A673 (cell line): ENCODE measurements around the gene PBX1. TPM values are rescaled to one million over a fixed set of nuclear protein-coding genes. Genes with fewer than 3 reads are reported as not detected.

ENCODE experiments used
- BruUV-seq: library from RNA; stranded (reverse); fragments of 400-500 nt; replicated peaks from 2 replicates; lab custom pipeline; 2021; lab: Mats Ljungman, UMichigan
- CTCF ChIA-PET: fragments of 300-600 bp; sonication (Branson Sonifier 250); formaldehyde crosslinking; loops from one replicate; lab custom pipeline; 2022; ENCODE audit warnings: antibody characterized with exemption; lab: Charles Lee
- POLR2A ChIA-PET: fragments of 300-600 bp; sonication (Branson Sonifier 250); formaldehyde crosslinking; loops from one replicate; lab custom pipeline; 2022; ENCODE audit warnings: antibody characterized with exemption; ENCODE audit not compliant: low non-redundant PET; lab: Charles Lee
- DNase-seq: peaks from one replicate; pipeline ENCODE4 v3.0.0-alpha.2; 2015; ENCODE audit warnings: low spot score
- H3K27ac ChIP-seq: fragments of 200-600 bp; sonication (generic); 2 replicates; pipeline ENCODE4 v1.5.1; 2016; ENCODE audit warnings: mixed run types, low read depth, mild to moderate bottlenecking, mixed read lengths, antibody characterized with exemption, low read length; ENCODE audit not compliant: poor library complexity, severe bottlenecking
- H3K27me3 ChIP-seq: fragments of 200-600 bp; sonication (generic); replicated peaks from 2 replicates; pipeline ENCODE4 v1.6.1; 2017; ENCODE audit warnings: mixed run types, low read depth, mild to moderate bottlenecking, mixed read lengths, antibody characterized with exemption, low read length; ENCODE audit not compliant: insufficient read depth, poor library complexity
- H3K36me3 ChIP-seq: fragments of 200-600 bp; sonication (generic); 2 replicates; pipeline ENCODE4 v1.6.1; 2016; ENCODE audit warnings: mixed run types, mild to moderate bottlenecking, mixed read lengths, antibody characterized with exemption, low read length; ENCODE audit not compliant: insufficient read depth, poor library complexity, severe bottlenecking
- H3K4me1 ChIP-seq: fragments of 200-600 bp; sonication (generic); 2 replicates; pipeline ENCODE4 v1.6.1; 2017; ENCODE audit warnings: mixed run types, mild to moderate bottlenecking, mixed read lengths, antibody characterized with exemption, low read length; ENCODE audit not compliant: insufficient read depth, poor library complexity, severe bottlenecking
- H3K4me3 ChIP-seq: fragments of 200-600 bp; sonication (generic); 2 replicates; pipeline ENCODE4 v1.5.1; 2016; ENCODE audit warnings: low read depth, mixed run types, mild to moderate bottlenecking, mixed read lengths, low read length; ENCODE audit not compliant: poor library complexity, severe bottlenecking
- H3K9me3 ChIP-seq: fragments of 200-600 bp; sonication (generic); 2 replicates; pipeline ENCODE4 v1.6.1; 2016; ENCODE audit warnings: mixed run types, low read depth, mild to moderate bottlenecking, mixed read lengths, antibody characterized with exemption, low read length; ENCODE audit not compliant: poor library complexity, severe bottlenecking
- EZH2 ChIP-seq: fragments of 200-600 bp; sonication (generic); IDR thresholded peaks from 2 replicates; pipeline ENCODE4 v1.6.1; 2017; ENCODE audit warnings: borderline replicate concordance, low read depth, mild to moderate bottlenecking, mixed read lengths, antibody characterized with exemption, low read length; ENCODE audit not compliant: poor library complexity, severe bottlenecking
- intact Hi-C: fragments of 100-400 bp; cut with micrococcal nuclease; formaldehyde crosslinking; loops from one replicate; pipeline ENCODE4 v1.10.0; 2022; ENCODE audit not compliant: unreplicated experiment
- total RNA-seq: library from RNA; stranded (reverse); gene quantifications from 2 replicates; pipeline ENCODE4 v1.2.3, GENCODE V29; 2021
- TF ChIP-seq, protein P1 (sequence below): fragments of 300-800, 200-600 bp; sonication (generic); conservative IDR thresholded peaks from 2 replicates; pipeline ENCODE4 v1.5.1; 2017; ENCODE audit warnings: low read depth, mild to moderate bottlenecking, antibody characterized with exemption, low read length, moderate library complexity, mixed read lengths

The PBX1 gene
- total RNA-seq, 1 experiment from 2014 or later = 51.5 TPM

DNA sequence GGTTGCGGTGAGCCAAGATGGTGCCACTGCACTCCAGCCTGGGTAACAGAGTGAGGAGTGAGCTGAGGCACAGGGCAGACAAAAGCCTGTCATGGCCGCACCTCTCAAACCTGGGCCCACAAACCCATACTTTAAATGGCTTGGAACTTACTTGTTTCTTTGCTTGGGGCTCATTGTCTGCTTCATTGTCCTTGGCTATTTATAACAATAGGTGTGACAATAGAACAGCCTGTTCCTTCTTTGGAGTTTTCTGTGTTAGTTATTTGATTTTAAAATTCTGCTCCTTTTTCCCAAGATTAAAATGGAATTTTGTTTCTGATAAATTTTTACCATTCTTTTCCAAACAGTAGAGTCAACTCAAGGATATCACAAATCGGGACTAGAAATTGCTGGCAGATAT is 94.7 kb downstream of the PBX1 start:
- POLR2A ChIA-PET = no interaction called here
- intact Hi-C loops = no loop called here
- H3K36me3 ChIP-seq = no peaks in the 10 kb centered on the region
- TF ChIP-seq EZH2 = no peak
- TF ChIP-seq, protein P1, sequence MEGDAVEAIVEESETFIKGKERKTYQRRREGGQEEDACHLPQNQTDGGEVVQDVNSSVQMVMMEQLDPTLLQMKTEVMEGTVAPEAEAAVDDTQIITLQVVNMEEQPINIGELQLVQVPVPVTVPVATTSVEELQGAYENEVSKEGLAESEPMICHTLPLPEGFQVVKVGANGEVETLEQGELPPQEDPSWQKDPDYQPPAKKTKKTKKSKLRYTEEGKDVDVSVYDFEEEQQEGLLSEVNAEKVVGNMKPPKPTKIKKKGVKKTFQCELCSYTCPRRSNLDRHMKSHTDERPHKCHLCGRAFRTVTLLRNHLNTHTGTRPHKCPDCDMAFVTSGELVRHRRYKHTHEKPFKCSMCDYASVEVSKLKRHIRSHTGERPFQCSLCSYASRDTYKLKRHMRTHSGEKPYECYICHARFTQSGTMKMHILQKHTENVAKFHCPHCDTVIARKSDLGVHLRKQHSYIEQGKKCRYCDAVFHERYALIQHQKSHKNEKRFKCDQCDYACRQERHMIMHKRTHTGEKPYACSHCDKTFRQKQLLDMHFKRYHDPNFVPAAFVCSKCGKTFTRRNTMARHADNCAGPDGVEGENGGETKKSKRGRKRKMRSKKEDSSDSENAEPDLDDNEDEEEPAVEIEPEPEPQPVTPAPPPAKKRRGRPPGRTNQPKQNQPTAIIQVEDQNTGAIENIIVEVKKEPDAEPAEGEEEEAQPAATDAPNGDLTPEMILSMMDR = no peak
- no peak overlapping the region for H3K4me3 ChIP-seq
- no peaks in the 10 kb centered on the region for H3K27me3 ChIP-seq
- peaks cover 20% of the 10 kb centered on the region for H3K4me1 ChIP-seq
- no peaks in the 10 kb centered on the region for H3K9me3 ChIP-seq
- no peak for DNase-seq
- H3K27ac ChIP-seq = no peak overlapping the region
- BruUV-seq = no TSS peak
- CTCF ChIA-PET = no interaction called here

DNA sequence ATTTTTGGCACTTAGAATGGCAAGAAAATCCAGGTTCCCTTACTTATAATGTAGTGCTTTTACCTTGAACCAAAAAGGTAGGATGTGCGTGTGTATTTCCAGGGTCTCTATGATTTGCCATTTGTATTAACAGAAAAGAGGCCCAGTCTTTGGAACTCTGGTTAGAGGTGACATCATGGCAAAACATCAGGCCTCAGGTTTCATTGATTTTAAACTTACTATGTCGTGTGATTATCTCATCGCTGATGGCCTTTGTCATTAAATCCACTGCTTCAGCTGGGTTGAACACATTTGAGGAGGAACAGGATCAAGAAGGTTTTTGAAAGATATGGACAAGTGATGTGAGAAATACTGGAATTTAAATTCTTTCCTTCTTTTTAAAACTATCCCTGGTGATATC is 95.2 kb downstream of the PBX1 start:
- ChIA-PET CTCF (no interaction called here), POLR2A (no interaction called here)
- H3K4me3 ChIP-seq = no peak overlapping the region
- DNase-seq = no peak
- H3K27ac ChIP-seq = no peak overlapping the region
- intact Hi-C loops = no loop called here
- H3K36me3 ChIP-seq = no peaks in the 10 kb centered on the region
- H3K4me1 ChIP-seq = peaks cover 15% of the 10 kb centered on the region
- no peaks in the 10 kb centered on the region for H3K9me3 ChIP-seq
- TF ChIP-seq EZH2 = no peak
- TF ChIP-seq, protein P1 = no peak
- no TSS peak for BruUV-seq
- H3K27me3 ChIP-seq = no peaks in the 10 kb centered on the region

DNA sequence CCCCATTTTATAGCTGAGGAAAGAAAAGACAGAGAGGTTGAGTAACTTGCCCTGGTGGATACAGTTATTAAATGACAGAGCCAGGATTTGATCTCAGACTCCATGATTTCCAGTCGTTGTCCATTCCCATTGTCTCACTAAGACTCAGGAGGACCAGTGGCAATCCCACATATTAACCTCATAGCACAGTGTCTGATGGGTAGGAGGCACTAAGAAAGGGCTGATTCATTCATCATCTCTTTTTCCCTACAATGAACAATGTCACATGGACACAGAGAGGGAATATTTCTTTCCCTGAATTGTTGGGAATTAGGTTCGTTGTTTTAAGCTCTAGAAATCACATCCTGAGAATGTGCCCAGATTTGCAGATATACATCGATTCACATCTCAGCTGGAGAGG is 99.9 kb downstream of the PBX1 start:
- Histone ChIP-seq H3K4me1 (peaks cover 11% of the 10 kb centered on the region), H3K27me3 (no peaks in the 10 kb centered on the region), H3K27ac (no peak overlapping the region), H3K9me3 (no peaks in the 10 kb centered on the region), H3K4me3 (no peak overlapping the region), H3K36me3 (no peaks in the 10 kb centered on the region)
- TF ChIP-seq, protein P1 = no peak
- no peak for TF ChIP-seq EZH2
- no TSS peak for BruUV-seq
- POLR2A ChIA-PET = no interaction called here
- CTCF ChIA-PET = no interaction called here
- intact Hi-C loops = no loop called here
- DNase-seq = no peak
